ENCODE measurements around the gene FFAR4.

FFAR4 gene

GRCh38 chr10:93584445-93584844, 18.0 kb downstream of the FFAR4 start:
- TF ChIP-seq ZNF274 (IDR thresholded peaks at IDR 0.05; ENCODE audit: low read depth, low read length), result no peak
- TF ChIP-seq SUZ12 (IDR thresholded peaks at IDR 0.05; ENCODE audit: extremely low read depth, insufficient read depth, insufficient read length), result no peak
- no peak for TF ChIP-seq YY1 (IDR thresholded peaks at IDR 0.05; ENCODE audit: insufficient read depth, insufficient read length)
- no peak overlapping the region for H3K4me3 ChIP-seq (ENCODE audit: insufficient read length, low read depth)
- H3K27me3 ChIP-seq (ENCODE audit: insufficient read depth, insufficient read length), result no peaks in the 10 kb centered on the region
- no peaks in the 10 kb centered on the region for H3K4me1 ChIP-seq (ENCODE audit: insufficient read depth, insufficient read length)
- H3K9me3 ChIP-seq (ENCODE audit: insufficient read depth, low read length), result no peaks in the 10 kb centered on the region
- H3K36me3 ChIP-seq (ENCODE audit: insufficient read depth, insufficient read length, low read length), result no peaks in the 10 kb centered on the region
- no peak overlapping the region for H3K9ac ChIP-seq (ENCODE audit: insufficient read length, low read depth)
- DNase-seq (ENCODE audit: low read depth, low spot score), result no peak

GRCh38 chr10:93589648-93590562, 23.4 kb downstream of the FFAR4 start:
- TF ChIP-seq SUZ12 (IDR thresholded peaks at IDR 0.05; ENCODE audit: extremely low read depth, insufficient read depth, insufficient read length) (no peak), YY1 (IDR thresholded peaks at IDR 0.05; ENCODE audit: insufficient read depth, insufficient read length) (no peak), ZNF274 (IDR thresholded peaks at IDR 0.05; ENCODE audit: low read depth, low read length) (no peak)
- Histone ChIP-seq H3K36me3 (ENCODE audit: insufficient read depth, insufficient read length, low read length) (no peaks in the 10 kb centered on the region), H3K4me1 (ENCODE audit: insufficient read depth, insufficient read length) (no peaks in the 10 kb centered on the region), H3K9ac (ENCODE audit: insufficient read length, low read depth) (no peak overlapping the region), H3K9me3 (ENCODE audit: insufficient read depth, low read length) (no peaks in the 10 kb centered on the region), H3K27me3 (ENCODE audit: insufficient read depth, insufficient read length) (no peaks in the 10 kb centered on the region), H3K4me3 (ENCODE audit: insufficient read length, low read depth) (no peak overlapping the region)
- DNase-seq (ENCODE audit: low read depth, low spot score), result no peak

- Histone ChIP-seq H3K27me3 (ENCODE audit: insufficient read depth, insufficient read length) (no peaks in the 10 kb centered on the region), H3K36me3 (ENCODE audit: insufficient read depth, insufficient read length, low read length) (no peaks in the 10 kb centered on the region), H3K4me3 (ENCODE audit: insufficient read length, low read depth) (no peak overlapping the region), H3K4me1 (ENCODE audit: insufficient read depth, insufficient read length) (no peaks in the 10 kb centered on the region), H3K9ac (ENCODE audit: insufficient read length, low read depth) (no peak overlapping the region), H3K9me3 (ENCODE audit: insufficient read depth, low read length) (no peaks in the 10 kb centered on the region)
- no peak for DNase-seq (ENCODE audit: low read depth, low spot score)
- TF ChIP-seq YY1 (IDR thresholded peaks at IDR 0.05; ENCODE audit: insufficient read depth, insufficient read length) (no peak), ZNF274 (IDR thresholded peaks at IDR 0.05; ENCODE audit: low read depth, low read length) (no peak), SUZ12 (IDR thresholded peaks at IDR 0.05; ENCODE audit: extremely low read depth, insufficient read depth, insufficient read length) (no peak)
Measured at GRCh38 chr10:93590638-93591037, 24.2 kb downstream of the FFAR4 start.

- TF ChIP-seq SUZ12 (IDR thresholded peaks at IDR 0.05; ENCODE audit: extremely low read depth, insufficient read depth, insufficient read length) (no peak), YY1 (IDR thresholded peaks at IDR 0.05; ENCODE audit: insufficient read depth, insufficient read length) (no peak), ZNF274 (IDR thresholded peaks at IDR 0.05; ENCODE audit: low read depth, low read length) (no peak)
- no peak for DNase-seq (ENCODE audit: low read depth, low spot score)
Measured at GRCh38 chr10:93591065-93591808, 24.8 kb downstream of the FFAR4 start.

GRCh38 chr10:93593254-93593653, 26.8 kb downstream of the FFAR4 start:
- Histone ChIP-seq H3K9me3 (ENCODE audit: insufficient read depth, low read length) (no peaks in the 10 kb centered on the region), H3K36me3 (ENCODE audit: insufficient read depth, insufficient read length, low read length) (no peaks in the 10 kb centered on the region), H3K9ac (ENCODE audit: insufficient read length, low read depth) (no peak overlapping the region), H3K4me1 (ENCODE audit: insufficient read depth, insufficient read length) (peaks cover 3% of the 10 kb centered on the region), H3K27me3 (ENCODE audit: insufficient read depth, insufficient read length) (no peaks in the 10 kb centered on the region), H3K4me3 (ENCODE audit: insufficient read length, low read depth) (no peak overlapping the region)
- no peak for TF ChIP-seq SUZ12 (IDR thresholded peaks at IDR 0.05; ENCODE audit: extremely low read depth, insufficient read depth, insufficient read length)
- no peak for TF ChIP-seq ZNF274 (IDR thresholded peaks at IDR 0.05; ENCODE audit: low read depth, low read length)
- no peak for TF ChIP-seq YY1 (IDR thresholded peaks at IDR 0.05; ENCODE audit: insufficient read depth, insufficient read length)
- DNase-seq (ENCODE audit: low read depth, low spot score), result no peak

More at GRCh38 chr10:93591065-93591808, 24.8 kb downstream of the FFAR4 start:
- no peaks in the 10 kb centered on the region for H3K27me3 ChIP-seq (ENCODE audit: insufficient read depth, insufficient read length)
- no peak overlapping the region for H3K4me3 ChIP-seq (ENCODE audit: insufficient read length, low read depth)
- H3K9me3 ChIP-seq (ENCODE audit: insufficient read depth, low read length), result no peaks in the 10 kb centered on the region
- H3K4me1 ChIP-seq (ENCODE audit: insufficient read depth, insufficient read length), result no peaks in the 10 kb centered on the region
- H3K36me3 ChIP-seq (ENCODE audit: insufficient read depth, insufficient read length, low read length), result no peaks in the 10 kb centered on the region
- no peak overlapping the region for H3K9ac ChIP-seq (ENCODE audit: insufficient read length, low read depth)

- no peaks in the 10 kb centered on the region for H3K36me3 ChIP-seq (ENCODE audit: insufficient read depth, insufficient read length, low read length)
- H3K4me3 ChIP-seq (ENCODE audit: insufficient read length, low read depth), result no peak overlapping the region
- no peaks in the 10 kb centered on the region for H3K9me3 ChIP-seq (ENCODE audit: insufficient read depth, low read length)
- H3K9ac ChIP-seq (ENCODE audit: insufficient read length, low read depth), result no peak overlapping the region
- DNase-seq (ENCODE audit: low read depth, low spot score), result no peak
- no peaks in the 10 kb centered on the region for H3K27me3 ChIP-seq (ENCODE audit: insufficient read depth, insufficient read length)
- TF ChIP-seq YY1 (IDR thresholded peaks at IDR 0.05; ENCODE audit: insufficient read depth, insufficient read length) (no peak), SUZ12 (IDR thresholded peaks at IDR 0.05; ENCODE audit: extremely low read depth, insufficient read depth, insufficient read length) (no peak), ZNF274 (IDR thresholded peaks at IDR 0.05; ENCODE audit: low read depth, low read length) (no peak)
- H3K4me1 ChIP-seq (ENCODE audit: insufficient read depth, insufficient read length), result peaks cover 3% of the 10 kb centered on the region
Measured at GRCh38 chr10:93593749-93594148, 27.3 kb downstream of the FFAR4 start.

- Histone ChIP-seq H3K9ac (ENCODE audit: insufficient read length, low read depth) (no peak overlapping the region), H3K9me3 (ENCODE audit: insufficient read depth, low read length) (no peaks in the 10 kb centered on the region), H3K27me3 (ENCODE audit: insufficient read depth, insufficient read length) (peaks cover 2% of the 10 kb centered on the region), H3K4me3 (ENCODE audit: insufficient read length, low read depth) (no peak overlapping the region), H3K36me3 (ENCODE audit: insufficient read depth, insufficient read length, low read length) (no peaks in the 10 kb centered on the region), H3K4me1 (ENCODE audit: insufficient read depth, insufficient read length) (peaks cover 3% of the 10 kb centered on the region)
- no peak for DNase-seq (ENCODE audit: low read depth, low spot score)
- TF ChIP-seq ZNF274 (IDR thresholded peaks at IDR 0.05; ENCODE audit: low read depth, low read length) (no peak), YY1 (IDR thresholded peaks at IDR 0.05; ENCODE audit: insufficient read depth, insufficient read length) (no peak), SUZ12 (IDR thresholded peaks at IDR 0.05; ENCODE audit: extremely low read depth, insufficient read depth, insufficient read length) (no peak)
Measured at GRCh38 chr10:93594518-93594917, 28.1 kb downstream of the FFAR4 start.

All from NT2/D1 (cell line).